HEK293 (cell line): ENCODE measurements around the gene PI16.

Experiments
- BCL11A ChIP-seq: fragments of 450-650 bp; formaldehyde crosslinking; IDR thresholded peaks from 2 replicates; pipeline ENCODE4 v1.5.1; 2016; ENCODE audit warnings: low read depth, missing biosample characterization, missing genetic modification characterization
- CTCF ChIP-seq: fragments of 450-650 bp; formaldehyde crosslinking; IDR thresholded peaks from 2 replicates; pipeline ENCODE4 v1.5.1; 2016; ENCODE audit warnings: missing biosample characterization, missing genetic modification characterization
- OVOL3 ChIP-seq: fragments of 450-650 bp; formaldehyde crosslinking; IDR thresholded peaks from 2 replicates; pipeline ENCODE4 v1.5.1; 2016; ENCODE audit warnings: missing biosample characterization, missing genetic modification characterization
- PATZ1 ChIP-seq: fragments of 450-650 bp; formaldehyde crosslinking; IDR thresholded peaks from 2 replicates; pipeline ENCODE4 v1.5.1; 2016; ENCODE audit warnings: missing biosample characterization, missing genetic modification characterization
- ZBTB7A ChIP-seq: fragments of 450-650 bp; formaldehyde crosslinking; IDR thresholded peaks from 2 replicates; pipeline ENCODE4 v1.5.1; 2016; ENCODE audit warnings: low read depth, missing biosample characterization, missing genetic modification characterization
- ZNF112 ChIP-seq: fragments of 450-650 bp; formaldehyde crosslinking; IDR thresholded peaks from 2 replicates; pipeline ENCODE4 v1.5.0; 2017; ENCODE audit warnings: missing biosample characterization, missing genetic modification characterization
- ZNF132 ChIP-seq: fragments of 450-650 bp; formaldehyde crosslinking; IDR thresholded peaks from 2 replicates; pipeline ENCODE4 v1.5.1; 2017; ENCODE audit warnings: missing biosample characterization, missing genetic modification characterization, borderline replicate concordance
- ZNF214 ChIP-seq: fragments of 450-650 bp; formaldehyde crosslinking; IDR thresholded peaks from 2 replicates; pipeline ENCODE4 v1.5.1; 2017; ENCODE audit warnings: missing biosample characterization, mild to moderate bottlenecking, missing genetic modification characterization, borderline replicate concordance
- ZNF274 ChIP-seq, 2 experiments: fragments of 200-500 bp in 1 of 2; fragments of 450-650 bp in 1 of 2; sonication (Bioruptor generic) in 1 of 2; formaldehyde crosslinking in 1 of 2; IDR thresholded peaks; 2 replicates each; pipeline versions ENCODE4 v1.5.1 to v1.6.1; 2014 to 2016; ENCODE audit warnings: borderline replicate concordance in 1 of 2, inconsistent platforms in 1 of 2, low read length in 1 of 2, missing biosample characterization in 1 of 2, missing genetic modification characterization in 1 of 2
- ZNF558 ChIP-seq: fragments of 450-650 bp; formaldehyde crosslinking; IDR thresholded peaks from 2 replicates; pipeline ENCODE4 v1.5.1; 2016; ENCODE audit warnings: missing biosample characterization, missing genetic modification characterization
- ZNF707 ChIP-seq: fragments of 450-650 bp; formaldehyde crosslinking; IDR thresholded peaks from 2 replicates; pipeline ENCODE4 v1.5.1; 2016; ENCODE audit warnings: missing biosample characterization, missing genetic modification characterization

- TF ChIP-seq ZNF132 (no peak), ZNF707 (tag by site-specific recombination) (no peak), ZNF112 (tag by site-specific recombination) (no peak), ZNF558 (tag by site-specific recombination) (no peak), CTCF (tag by site-specific recombination) (no peak), ZNF274 (IDR thresholded peaks at IDR 0.05; ENCODE audit: low read length) (no peak), ZNF274 (tag by site-specific recombination; IDR thresholded peaks at IDR 0.05; ENCODE audit: borderline replicate concordance) (no peak), PATZ1 (tag by site-specific recombination) (0 out of 2 replicates have a peak, but pooled peaks have one; percentile 14), OVOL3 (tag by site-specific recombination) (no peak), ZNF214 (tag by site-specific recombination) (no peak), ZBTB7A (no peak), BCL11A (tag by site-specific recombination) (no peak)
Measured at GRCh38 chr6:36985808-36986703, 31.5 kb downstream of the PI16 start, which contains the start of gene MTCH1.
